ENCODE data around the gene TMEM198.

The TMEM198 gene

DNA sequence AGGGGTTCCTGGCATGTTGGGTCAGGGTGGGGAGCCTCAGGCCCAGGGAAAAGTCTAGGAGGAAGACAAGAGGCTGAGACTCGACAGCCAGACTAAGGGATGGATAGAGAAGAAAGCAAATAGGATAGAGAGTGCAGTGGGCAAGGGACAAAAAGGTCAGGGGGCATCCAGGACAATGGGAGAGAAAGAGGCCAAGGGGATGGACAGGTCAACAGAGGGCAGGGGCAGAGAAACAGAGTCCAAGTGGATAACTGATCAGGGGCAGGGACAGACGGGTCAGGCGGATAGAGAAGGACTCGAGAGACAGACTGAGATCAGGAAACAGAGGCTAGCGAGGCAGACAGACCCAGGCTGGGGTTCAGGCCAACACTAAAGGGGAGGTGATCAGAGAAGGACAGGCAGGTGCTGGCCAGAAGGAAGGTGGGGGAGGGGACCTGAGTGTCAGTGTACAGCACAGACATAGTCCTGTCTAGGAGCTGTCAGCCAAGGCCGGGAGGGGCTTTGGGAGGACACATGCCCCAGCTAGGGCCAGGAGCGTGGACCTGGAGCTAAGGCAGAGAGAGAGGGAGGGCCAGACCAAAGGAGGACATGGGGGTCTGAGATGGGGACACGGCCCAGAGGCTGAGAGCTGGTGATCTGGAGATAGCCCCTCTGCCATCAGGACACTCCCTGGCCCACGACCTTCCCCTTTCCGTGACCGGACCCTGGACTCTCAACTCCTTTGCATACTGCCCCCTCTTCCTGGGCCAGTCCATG, 17.3 kb upstream of the TMEM198 start:
- no peak for DNase-seq (ENCODE audit: low spot score)

DNA sequence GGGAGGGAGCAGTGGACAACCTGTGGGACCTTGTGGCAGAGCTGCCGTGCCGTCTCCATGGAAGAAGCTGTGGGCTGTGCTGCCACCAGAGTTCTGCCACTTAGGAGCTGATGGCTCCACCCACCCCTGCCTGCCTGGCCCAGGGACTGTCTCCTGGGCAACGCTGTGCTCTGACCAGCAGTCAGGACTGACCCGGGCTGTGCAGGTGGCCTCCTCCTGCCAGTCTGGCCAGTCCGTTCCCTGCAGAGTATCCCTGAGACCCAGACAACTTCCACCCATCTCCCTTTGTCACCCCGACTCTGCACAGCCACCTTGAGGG, 16.8 kb upstream of the TMEM198 start:
- no peak for DNase-seq (ENCODE audit: low spot score)

DNA sequence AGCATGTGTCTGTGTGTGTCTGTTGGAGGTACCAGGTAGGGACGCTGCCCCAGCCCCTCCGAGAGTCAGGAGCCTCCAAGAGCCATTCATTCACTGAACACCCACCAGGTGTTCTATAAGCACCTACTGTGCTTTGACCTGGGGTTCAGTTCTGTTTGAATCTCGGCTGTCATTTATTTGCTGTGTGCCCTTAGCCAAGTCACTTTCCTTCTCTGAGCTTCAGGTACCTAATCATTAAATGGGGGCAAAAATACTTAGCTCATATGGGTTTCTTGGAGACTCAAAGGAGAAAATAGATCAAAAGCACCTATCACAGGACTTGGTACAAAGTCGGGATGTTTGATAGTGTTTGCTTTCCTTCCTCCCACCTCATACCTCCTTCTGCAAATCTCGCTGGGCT, 16.4 kb upstream of the TMEM198 start:
- no peak for DNase-seq (ENCODE audit: low spot score)

DNA sequence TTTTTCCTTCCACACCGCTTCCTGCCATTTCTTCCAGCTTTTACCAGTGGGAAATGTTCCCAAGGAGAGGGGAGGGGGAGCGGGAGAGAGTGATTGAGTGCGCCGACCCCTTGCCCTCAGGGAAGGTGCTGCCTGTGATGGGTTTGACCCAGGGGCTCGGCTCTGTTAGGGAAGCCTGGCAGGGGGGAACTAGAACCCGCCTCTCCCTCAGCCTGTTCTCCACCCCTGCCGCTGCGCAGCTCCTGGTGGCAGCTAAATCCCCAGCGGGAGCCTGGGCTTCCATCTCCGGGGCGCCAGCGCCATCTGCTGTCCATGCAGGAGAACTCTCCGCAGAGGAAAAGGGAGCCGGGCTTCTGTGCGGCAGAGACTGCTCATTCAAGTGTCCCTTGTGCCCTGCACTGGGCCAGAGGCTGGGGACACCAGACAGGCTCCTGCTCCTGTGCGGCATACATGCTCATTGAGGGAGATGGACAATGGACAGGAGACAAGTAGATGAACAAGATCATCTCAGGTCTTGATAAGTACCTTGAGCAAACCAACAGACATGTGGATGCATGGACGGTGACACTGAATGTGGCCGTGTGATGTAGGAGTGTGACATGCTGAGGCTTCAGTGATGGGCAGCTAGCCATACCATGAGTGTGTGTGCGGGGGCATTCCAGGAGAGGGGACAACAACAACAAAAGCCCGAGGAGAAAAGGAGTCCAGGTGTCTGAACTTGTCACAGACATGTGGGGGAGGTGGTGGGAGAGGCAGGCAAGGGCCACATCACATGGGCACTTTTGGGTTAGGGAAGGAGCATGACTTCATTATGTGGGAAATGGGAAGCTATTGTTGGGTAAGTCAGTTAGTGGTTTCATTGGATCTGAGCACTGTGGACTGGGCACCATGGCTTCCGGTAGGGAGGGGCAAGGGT, 13.5 kb upstream of the TMEM198 start:
- DNase-seq (ENCODE audit: low spot score): peak; percentile 91

DNA sequence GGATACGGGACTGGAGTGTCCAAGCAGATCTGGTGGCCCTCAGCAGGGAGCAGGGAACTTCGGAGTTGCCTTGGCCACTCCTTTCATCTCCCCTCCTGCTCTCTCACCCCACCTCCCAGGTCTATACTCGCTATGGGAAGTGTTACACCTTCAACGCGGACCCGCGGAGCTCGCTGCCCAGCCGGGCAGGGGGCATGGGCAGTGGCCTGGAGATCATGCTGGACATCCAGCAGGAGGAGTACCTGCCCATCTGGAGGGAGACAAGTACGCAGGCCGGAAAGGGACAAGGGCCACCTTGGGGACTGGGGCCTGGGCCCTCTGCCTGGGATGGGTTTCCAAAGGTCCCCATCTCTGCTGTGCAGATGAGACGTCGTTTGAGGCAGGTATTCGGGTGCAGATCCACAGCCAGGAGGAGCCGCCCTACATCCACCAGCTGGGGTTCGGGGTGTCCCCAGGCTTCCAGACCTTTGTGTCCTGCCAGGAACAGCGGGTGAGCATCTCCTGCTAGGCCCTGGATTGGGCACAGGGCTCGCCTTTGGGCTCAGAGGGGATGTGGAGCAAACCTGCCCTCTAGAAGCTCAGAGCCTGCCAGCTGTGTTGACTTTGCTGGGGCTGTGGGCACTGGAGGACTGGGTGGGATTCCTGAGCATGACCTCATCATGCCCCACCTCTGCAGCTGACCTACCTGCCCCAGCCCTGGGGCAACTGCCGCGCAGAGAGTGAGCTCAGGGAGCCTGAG, 12.0 kb upstream of the TMEM198 start:
- DNase-seq (ENCODE audit: low spot score): no peak

DNA sequence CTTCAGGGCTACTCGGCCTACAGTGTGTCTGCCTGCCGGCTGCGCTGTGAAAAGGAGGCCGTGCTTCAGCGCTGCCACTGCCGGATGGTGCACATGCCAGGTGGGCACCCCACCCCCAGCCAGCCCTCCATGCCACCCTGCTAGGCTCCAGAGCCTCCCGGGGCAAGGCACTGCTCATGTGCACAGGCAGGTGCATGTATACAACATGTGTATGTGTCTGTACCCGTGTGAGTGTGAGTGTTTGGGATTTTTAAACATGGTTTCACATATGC, 11.5 kb upstream of the TMEM198 start:
- no peak for DNase-seq (ENCODE audit: low spot score)

DNA sequence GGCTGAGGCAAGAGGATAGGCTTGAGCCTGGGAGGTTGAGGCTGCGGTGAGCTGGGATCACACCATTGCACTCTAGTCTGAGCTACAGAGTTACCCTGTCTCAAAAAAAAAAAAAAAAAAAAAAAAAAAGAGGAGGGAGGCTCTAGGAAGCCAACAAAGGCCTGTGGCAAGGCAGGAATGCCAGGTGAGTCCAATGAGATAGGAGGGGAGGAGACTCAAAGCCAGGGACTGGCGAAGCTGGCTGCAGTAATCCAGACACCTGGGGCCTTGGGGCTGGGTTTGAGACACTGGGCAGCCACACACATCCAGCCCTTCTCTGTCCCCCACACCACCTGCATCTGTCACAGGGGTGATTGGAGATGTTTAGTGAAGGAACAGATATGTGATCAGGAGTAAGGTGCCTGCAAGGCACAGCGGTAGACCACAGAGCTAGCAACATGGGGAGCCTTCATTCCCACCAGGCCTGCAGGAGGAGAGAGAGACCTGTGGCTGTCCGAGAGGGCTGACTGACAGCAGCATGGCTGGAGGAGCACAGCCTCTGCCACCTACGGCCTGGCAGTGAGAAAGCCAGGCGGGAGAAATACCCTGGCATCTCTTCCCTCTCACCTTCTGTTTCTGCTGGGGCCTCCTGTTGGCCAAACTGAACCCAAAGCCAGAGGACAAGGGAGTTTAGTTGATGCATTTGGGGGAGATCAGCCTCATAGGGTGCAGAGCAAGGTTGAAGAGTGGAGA, 9.7 kb upstream of the TMEM198 start:
- no peak for DNase-seq (ENCODE audit: low spot score)

DNA sequence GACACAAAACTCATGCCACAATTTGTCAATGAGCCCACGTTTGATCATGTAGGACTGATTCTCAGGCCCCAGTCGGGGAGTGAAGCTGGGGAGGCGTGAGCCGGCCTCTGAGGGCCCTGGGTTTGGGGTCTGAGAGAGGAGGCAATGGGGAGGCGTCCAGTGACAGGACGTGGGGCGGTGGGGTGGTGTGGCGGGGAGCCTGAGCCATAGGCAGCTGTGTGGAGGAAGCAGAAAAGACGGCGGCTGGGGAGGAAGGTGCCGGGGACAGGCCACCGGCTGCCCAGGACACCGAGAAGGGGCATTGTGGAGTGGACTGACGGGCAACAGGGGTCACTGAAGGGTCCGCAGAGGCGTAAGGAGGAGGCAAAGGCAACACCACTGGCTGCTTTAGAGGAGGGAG, 7.4 kb upstream of the TMEM198 start:
- no peak for DNase-seq (ENCODE audit: low spot score)

DNA sequence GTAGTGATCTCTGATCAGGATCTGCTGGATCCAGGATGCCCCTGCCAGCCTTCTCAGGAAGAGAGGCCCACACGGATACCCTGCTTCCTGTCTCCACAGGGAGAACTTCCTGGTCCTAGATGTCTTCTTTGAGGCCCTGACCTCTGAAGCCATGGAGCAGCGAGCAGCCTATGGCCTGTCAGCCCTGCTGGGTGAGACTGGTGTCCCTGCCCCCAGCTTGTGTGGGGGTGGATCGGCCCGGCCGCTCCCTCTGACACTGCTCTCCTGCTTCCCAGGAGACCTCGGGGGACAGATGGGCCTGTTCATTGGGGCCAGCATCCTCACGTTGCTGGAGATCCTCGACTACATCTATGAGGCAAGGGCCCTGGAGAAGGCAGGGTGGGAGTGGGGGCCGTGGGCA, 6.9 kb upstream of the TMEM198 start:
- DNase-seq (ENCODE audit: low spot score): no peak

DNA sequence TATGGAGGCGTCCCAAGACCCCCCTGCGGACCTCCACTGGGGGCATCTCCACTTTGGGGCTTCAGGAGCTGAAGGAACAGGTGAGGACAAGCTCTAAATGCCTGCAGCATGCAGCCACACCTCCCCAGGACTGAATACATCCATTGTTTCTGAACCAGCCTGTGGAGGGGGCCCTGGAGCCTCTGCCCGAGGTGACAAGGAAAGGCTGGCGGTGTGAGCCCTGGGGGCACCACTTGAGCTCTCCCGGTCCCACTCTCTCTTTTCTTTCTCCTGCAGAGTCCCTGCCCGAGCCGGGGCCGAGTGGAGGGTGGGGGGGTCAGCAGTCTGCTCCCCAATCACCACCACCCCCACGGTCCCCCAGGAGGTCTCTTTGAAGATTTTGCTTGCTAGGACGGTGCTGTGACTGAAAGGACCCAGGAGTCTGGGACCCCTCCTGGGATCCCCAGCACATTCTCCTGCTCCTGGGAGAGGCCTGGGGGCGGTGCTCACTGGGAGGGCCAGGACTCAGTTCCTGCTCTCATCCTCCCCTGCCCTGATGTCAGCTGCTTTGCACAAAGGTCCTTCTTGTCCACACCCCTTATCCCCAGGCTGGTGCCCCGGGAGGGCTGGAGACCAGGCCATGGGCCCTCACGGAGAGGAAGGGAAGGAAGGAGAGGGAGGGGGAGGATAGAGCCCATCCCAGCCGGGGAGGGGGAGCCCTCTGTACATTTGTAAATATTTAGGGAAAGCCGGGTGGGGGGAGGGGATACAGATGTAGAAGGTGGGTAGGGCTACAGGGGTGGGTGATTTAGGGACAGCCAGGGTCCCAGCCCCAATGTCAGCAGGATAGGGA, 6.0 kb upstream of the TMEM198 start:
- no peak for DNase-seq (ENCODE audit: low spot score)

DNA sequence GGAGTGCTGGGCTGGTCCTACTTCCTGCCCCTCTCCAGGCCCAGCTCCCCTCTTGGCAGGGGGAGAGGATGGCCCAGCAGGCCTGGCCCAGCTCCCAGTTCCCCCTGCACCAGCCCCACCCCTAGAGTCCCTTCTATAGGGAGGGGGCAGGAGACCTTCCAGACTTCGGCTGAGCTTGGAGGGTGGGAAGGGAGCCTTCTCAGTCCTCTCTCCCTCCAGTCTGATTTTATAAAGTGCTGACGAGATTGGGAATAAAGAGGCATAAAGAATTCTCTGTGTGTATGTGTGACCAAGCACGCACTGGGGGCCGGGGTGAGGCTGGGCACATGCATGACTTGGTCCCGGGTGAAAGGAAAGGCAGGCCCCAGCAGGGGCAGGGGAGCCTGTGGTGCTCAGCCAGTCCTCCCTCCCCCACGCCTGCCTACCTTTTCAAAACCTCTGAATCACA, 5.3 kb upstream of the TMEM198 start:
- DNase-seq (ENCODE audit: low spot score): no peak

DNA sequence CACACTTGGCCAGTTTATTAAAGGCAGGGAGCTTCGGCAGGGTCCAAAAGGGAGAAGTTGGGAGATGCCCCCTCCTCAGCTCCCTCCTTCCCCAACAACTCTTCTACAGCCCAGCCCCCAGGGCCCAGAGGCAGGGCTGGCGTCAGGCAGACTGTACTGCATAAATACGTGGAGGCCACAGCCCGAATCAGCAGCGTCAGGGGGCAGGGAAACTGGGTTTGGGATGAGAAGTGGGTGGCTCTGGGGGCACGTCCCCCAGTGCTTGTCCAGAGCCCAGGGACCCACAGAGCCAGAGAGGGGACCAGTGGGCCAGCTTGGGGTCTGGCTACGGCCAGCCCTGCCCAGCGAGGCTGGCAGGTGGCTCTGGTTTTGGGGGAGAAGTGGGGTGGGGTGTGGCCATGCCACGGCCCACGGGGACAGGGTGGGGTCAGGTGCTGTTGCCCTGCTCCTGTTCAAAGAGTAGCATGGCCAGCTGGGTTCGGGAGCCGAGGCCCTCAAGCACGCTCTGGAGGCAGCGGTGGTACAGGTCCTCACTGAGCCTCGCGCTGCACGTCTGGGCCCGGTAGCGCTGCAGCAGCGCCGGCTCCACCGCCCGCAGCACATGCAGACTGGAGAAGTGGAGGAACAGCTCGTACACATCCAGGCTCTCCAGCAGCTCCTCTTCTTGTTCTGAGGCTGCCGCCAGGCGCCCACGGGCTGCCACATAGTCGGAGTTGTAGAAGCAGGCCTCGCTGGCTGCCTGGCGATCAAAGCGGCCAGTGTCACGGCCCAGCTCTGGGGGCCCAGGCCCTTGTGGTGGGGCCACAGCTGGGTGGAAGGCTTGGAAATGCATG, 4.7 kb upstream of the TMEM198 start:
- no peak for DNase-seq (ENCODE audit: low spot score)

DNA sequence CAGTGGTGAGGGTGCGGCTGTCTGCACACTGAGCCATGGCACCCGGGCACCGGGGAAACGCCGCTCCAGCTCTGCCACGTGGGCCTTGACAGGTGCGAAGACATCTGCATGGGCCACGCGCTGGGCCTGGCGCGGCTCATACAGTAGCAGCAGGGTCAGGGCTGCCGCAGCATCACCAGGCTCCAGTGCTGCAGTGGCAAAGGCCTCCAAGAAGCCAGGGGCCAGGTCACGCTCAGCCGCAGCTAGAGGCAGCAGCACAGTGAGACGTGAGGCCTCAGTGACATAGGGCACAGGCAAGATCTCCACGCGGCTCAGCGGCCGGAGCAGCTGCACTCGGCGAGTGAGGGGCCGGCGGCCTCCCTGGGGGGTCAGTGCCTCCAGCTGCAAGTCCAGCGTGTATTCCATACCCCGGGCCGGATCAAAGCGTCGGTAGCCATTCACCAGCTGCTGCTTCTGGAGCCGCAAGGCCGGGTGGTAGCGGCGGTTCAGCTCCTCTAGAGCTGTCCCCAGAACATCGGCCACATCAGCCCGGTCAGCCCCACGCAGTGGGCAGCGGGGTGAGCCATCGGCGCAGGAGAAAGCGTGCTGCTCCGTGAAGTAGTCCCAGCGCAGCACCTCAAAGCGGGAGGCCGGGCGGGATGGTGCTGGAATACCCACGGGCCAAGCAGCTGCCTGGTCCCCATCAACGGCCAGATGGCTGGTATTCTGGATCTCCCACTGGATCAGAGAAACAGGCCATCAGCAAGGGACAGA, 3.7 kb upstream of the TMEM198 start:
- no peak for DNase-seq (ENCODE audit: low spot score)

DNA sequence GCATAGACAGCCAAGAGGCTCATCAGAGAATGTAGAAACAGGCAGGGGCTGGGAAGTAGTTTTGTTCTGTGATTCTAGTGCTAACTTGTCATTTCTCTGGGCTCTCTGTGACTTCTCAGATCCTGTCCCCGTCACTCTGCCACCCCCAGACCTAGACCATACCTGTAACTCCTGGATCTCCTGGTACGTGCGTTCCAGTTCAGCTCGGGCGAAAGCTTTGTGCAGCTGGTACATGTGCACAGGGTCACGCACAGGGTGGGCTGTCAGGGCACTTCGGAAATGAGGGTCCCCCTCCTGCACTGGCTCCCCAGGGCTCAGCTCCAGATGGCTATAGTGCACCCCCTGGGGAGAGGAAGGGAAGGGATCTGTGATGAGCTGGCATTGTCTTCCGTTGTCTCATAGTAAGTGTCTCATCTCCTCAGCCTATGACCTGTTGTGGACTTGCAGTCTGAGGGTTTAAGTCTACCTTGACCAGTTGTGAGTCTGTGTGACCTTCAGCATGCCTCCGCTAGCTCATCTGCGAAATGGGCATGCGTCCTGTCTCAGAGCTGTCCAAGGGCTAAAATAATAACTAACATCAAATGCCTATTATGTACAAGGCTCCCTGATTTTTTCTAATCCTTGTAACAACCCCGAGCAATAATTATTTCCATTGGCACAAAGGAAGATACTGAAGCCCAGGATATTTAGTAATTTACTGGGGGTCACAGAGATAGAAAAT, 2.9 kb upstream of the TMEM198 start:
- no peak for DNase-seq (ENCODE audit: low spot score)

DNA sequence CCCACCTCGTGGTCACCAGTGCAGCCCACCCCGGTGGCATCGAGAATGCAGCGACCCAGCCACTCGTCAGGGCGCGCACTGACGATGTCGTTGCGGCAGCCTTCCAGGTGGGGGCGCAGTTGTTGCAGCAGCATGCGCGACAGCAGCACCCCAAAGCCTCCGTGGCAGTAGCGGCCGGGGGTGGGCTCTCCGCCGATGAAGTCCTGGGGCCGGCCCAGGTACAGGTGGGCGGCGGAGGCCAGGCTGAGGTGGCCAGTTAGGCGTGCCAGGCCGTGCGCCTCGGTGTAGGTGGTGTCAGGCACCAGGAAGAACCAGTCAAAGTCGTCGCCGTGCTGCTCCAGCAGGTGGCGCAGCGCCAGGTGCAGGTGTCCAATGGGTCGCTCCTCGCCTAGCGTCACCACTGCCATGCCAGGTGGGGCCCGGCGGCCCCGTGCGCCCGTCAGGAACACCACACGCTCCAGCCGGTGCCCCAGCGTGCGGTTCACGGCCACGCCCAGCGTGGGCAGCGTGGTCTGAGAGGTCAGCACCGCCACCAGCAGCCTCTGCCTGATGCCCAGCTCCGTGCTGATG, 2.1 kb upstream of the TMEM198 start:
- DNase-seq (ENCODE audit: low spot score): peak; percentile 84

DNA sequence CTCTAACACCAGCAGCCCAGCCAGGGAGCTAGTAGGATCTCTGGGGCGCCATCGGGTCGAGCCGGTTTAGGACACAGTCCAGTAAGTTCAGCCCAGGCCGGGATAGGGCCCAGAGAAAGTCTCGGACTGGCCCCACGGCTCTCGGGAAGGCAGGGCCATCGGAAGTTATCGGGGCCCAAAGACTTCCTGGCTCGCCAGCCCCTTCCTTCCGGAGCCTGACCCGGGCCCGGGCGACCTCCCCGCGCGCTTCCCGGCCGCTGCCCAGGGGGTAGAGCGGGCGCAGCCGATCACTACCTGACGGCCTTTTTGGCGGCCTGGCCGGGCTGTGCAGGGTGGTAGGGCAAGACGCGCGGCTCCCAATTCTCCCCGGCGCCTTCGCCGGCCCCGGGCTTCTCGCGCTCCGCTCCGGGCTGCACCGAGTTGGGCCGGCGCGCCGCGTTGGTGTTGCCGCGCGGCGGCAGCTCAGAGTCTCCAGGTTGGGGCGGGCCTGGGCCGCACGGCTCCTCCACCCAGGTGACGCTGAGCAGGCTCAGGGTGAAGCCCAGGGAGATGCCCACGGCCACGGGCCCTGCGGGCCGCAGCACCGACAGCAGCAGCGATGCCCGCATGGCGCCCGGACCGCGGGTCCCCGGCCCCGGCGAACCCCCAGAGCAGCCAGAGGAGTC, 765 bp upstream of the TMEM198 start:
- no peak for DNase-seq (ENCODE audit: low spot score)

DNA sequence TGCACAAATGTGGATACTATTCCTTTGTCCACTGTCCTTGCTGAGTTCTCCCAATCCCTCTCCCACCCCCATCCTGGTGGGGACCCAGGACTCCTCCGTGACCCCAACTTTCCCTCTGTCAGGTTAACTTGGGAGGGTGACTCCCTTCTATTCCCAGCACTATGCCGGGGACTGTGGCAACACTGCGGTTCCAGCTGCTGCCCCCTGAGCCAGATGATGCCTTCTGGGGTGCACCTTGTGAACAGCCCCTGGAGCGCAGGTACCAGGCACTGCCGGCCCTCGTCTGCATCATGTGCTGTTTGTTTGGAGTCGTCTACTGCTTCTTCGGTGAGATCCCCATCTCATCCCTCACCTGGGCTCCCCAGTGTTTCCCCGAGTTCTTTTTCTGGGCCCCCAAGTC, 739 bp downstream of the TMEM198 start:
- no peak for DNase-seq (ENCODE audit: low spot score)

DNA sequence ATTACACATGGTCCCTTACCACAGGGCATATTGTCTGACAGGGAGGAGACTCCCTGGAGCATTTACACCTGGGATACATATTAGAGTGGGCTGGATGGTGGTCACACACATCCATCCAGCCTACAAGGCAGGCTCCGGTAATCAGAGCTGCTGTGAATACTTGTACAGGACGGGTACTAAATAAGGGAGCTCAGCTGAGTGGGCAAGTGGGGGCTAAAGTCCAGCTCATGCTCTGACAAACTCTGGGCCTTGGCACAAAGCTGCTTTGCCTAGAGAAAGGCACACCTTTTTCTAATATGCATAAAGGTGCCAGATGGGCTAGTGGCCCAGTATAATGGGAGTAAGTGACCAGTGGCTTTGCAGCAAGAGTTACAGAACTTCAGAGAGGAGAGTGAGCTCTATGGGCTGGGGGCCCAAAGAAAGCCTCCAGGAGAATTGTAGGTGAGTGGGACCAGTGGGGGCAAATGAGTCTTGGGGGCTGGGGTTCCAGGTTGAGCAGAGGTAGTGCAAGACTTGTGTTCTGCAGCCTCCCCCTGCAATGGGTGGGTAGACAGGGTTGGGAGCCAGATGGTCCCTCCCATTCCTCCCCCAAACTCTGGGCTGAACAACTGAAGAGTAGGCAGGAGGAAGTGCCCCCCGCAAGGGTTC, 1.6 kb downstream of the TMEM198 start:
- DNase-seq (ENCODE audit: low spot score): no peak

Data from left forelimb (tissue), 1 donor.